HFFc6 (cell line): ENCODE data around the gene TOMM70. TPM values are rescaled to one million over a fixed set of nuclear protein-coding genes. Genes with fewer than 3 reads are reported as not detected.

Experiments used
- DNase-seq: peaks from one replicate; pipeline ENCODE4 v3.0.0-alpha.2; 2018
- H3K27ac Mint-ChIP-seq: 2 replicates; pipeline ENCODE4 v1.8.0; 2020; ENCODE audit warnings: mild to moderate bottlenecking, mixed read lengths
- H3K27me3 Mint-ChIP-seq: 2 replicates; pipeline ENCODE4 v1.8.0; 2021; ENCODE audit warnings: mild to moderate bottlenecking, moderate library complexity, mixed read lengths; ENCODE audit not compliant: insufficient read depth
- H3K36me3 Mint-ChIP-seq: 2 replicates; pipeline ENCODE4 v1.8.0; 2021; ENCODE audit warnings: low read depth, mixed read lengths
- H3K4me1 Mint-ChIP-seq: 2 replicates; pipeline ENCODE4 v1.8.0; 2020; ENCODE audit warnings: low read depth, mixed read lengths
- H3K4me3 Mint-ChIP-seq: 2 replicates; pipeline ENCODE4 v1.8.0; 2020; ENCODE audit warnings: mild to moderate bottlenecking, moderate library complexity, mixed read lengths
- H3K9me3 Mint-ChIP-seq: 2 replicates; pipeline ENCODE4 v1.8.0; 2020; ENCODE audit warnings: mild to moderate bottlenecking, mixed read lengths
- total RNA-seq, 6 experiments: library from RNA; stranded (reverse); fragmentation: NEBNext Ultra II Directional; extraction: Animal tissue kit (Norgen Biotek cat#: 25700); gene quantifications; 2 replicates in 1 of 6; 3 replicates in 5 of 6; pipeline ENCODE4 v1.2.3, GENCODE V29; 2021
- TF ChIP-seq, protein P1 (sequence below): fragments of 200-600 bp; sonication (generic); IDR thresholded peaks from 2 replicates; pipeline ENCODE4 v1.5.0; 2021; ENCODE audit warnings: antibody characterized with exemption, mild to moderate bottlenecking

TOMM70 gene
- total RNA-seq, 6 experiments from 2014 or later, result 45.9 to 51.7 (median 48.7) TPM

DNA sequence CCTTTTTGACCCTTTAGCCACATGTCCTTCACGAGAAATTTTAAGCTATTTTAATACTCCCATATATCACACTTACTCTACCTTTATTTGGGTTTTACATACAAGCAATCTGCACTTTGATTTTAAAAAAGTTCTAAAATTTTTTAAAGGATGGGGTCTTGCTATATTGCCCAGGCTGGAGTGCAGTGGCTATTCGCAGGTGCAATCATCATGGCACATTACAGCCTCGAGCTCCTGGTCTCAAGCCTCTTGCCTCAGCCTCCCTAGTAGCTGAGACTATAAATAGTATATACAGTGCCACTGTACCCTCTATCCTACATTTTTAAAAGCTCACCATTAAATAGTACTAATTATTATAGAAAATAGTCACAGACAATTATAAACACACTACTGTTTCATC is 36.5 kb downstream of the TOMM70 start:
- Mint-ChIP-seq H3K4me1 (0 out of 2 replicates have a peak, but pooled peaks cover 5% of the 10 kb centered on the region), H3K36me3 (peaks cover 57% of the 10 kb centered on the region), H3K4me3 (no peak overlapping the region), H3K27ac (no peak overlapping the region), H3K9me3 (peaks cover 4% of the 10 kb centered on the region; the same call in 1 of the 2 replicates), H3K27me3 (no peaks in the 10 kb centered on the region; the same call in 1 of the 2 replicates)
- DNase-seq, result no peak
- TF ChIP-seq, protein P1, sequence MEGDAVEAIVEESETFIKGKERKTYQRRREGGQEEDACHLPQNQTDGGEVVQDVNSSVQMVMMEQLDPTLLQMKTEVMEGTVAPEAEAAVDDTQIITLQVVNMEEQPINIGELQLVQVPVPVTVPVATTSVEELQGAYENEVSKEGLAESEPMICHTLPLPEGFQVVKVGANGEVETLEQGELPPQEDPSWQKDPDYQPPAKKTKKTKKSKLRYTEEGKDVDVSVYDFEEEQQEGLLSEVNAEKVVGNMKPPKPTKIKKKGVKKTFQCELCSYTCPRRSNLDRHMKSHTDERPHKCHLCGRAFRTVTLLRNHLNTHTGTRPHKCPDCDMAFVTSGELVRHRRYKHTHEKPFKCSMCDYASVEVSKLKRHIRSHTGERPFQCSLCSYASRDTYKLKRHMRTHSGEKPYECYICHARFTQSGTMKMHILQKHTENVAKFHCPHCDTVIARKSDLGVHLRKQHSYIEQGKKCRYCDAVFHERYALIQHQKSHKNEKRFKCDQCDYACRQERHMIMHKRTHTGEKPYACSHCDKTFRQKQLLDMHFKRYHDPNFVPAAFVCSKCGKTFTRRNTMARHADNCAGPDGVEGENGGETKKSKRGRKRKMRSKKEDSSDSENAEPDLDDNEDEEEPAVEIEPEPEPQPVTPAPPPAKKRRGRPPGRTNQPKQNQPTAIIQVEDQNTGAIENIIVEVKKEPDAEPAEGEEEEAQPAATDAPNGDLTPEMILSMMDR, result no peak

GRCh38 chr3:100361897-100362296 is 39.0 kb downstream of the TOMM70 start:
- Mint-ChIP-seq H3K36me3 (peaks cover 44% of the 10 kb centered on the region), H3K4me3 (no peak overlapping the region), H3K4me1 (no peaks in the 10 kb centered on the region), H3K9me3 (peaks cover 4% of the 10 kb centered on the region; the same call in 1 of the 2 replicates), H3K27me3 (no peaks in the 10 kb centered on the region; the same call in 1 of the 2 replicates), H3K27ac (no peak overlapping the region)
- TF ChIP-seq, protein P1, result no peak
- no peak for DNase-seq

GRCh38 chr3:100360757-100361496 is 40.0 kb downstream of the TOMM70 start:
- TF ChIP-seq, protein P1, result no peak
- no peaks in the 10 kb centered on the region for H3K4me1 Mint-ChIP-seq
- no peak overlapping the region for H3K4me3 Mint-ChIP-seq
- peaks cover 4% of the 10 kb centered on the region; the same call in 1 of the 2 replicates for H3K9me3 Mint-ChIP-seq
- H3K27me3 Mint-ChIP-seq, result no peaks in the 10 kb centered on the region; the same call in 1 of the 2 replicates
- no peak for DNase-seq
- no peak overlapping the region; the same call in 1 of the 2 replicates for H3K27ac Mint-ChIP-seq
- H3K36me3 Mint-ChIP-seq, result peaks cover 41% of the 10 kb centered on the region

- Mint-ChIP-seq H3K27me3 (no peaks in the 10 kb centered on the region; the same call in 1 of the 2 replicates), H3K4me1 (no peaks in the 10 kb centered on the region), H3K36me3 (peaks cover 42% of the 10 kb centered on the region), H3K4me3 (no peak overlapping the region), H3K27ac (peak overlapping the region; percentile 3; the same call in 1 of the 2 replicates), H3K9me3 (peaks cover 4% of the 10 kb centered on the region; the same call in 1 of the 2 replicates)
- TF ChIP-seq, protein P1, result no peak
- DNase-seq, result no peak
Observed at GRCh38 chr3:100359035-100359434, 41.9 kb downstream of the TOMM70 start.

DNA sequence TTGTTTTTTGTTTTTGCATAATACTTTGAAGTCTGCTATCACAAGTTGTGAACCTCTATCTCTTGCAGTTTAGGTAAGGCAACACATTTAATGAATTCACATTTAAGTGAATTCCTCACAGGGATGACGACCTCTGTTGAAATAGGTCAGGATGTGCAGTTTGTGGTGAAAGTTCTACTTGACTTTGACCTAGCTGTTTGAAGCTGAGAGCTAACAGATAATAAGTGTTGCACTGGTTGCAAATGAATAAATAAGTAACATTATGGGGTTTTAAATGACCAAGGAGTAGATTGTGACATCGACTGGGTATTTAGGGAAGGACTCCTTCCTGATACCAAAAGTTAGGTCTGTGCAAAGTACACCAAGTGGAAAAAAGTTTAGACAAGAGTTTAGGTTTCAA is 42.5 kb downstream of the TOMM70 start:
- DNase-seq, result no peak
- Mint-ChIP-seq H3K27ac (no peak overlapping the region), H3K4me3 (no peak overlapping the region), H3K27me3 (no peaks in the 10 kb centered on the region; the same call in 1 of the 2 replicates), H3K9me3 (peaks cover 4% of the 10 kb centered on the region; the same call in 1 of the 2 replicates), H3K36me3 (peaks cover 38% of the 10 kb centered on the region), H3K4me1 (peaks cover under 1% of the 10 kb centered on the region; the same call in 1 of the 2 replicates)
- TF ChIP-seq, protein P1, result no peak
